Mucosa of descending colon (tissue), 3 donors: ENCODE measurements around the gene POU1F1. TPM values are rescaled to one million over a fixed set of nuclear protein-coding genes. Genes with fewer than 3 reads are reported as not detected.
A peak's percentile ranks its signal among the peaks of the same experiment; 100 is the strongest.
"Not testable (repeated sequence)": the region's sequence is repeated elsewhere in the genome, so short reads cannot be mapped to it uniquely, and the experiment has no call there.

Experiments used
- ATAC-seq: fragments of 200-7000 bp; cut with Tn5 transposase; one replicate; pipeline ENCODE4 v1.9.1; 2020; ENCODE audit warnings: mild to moderate bottlenecking, moderate library complexity
- DNase-seq, 3 donors: peaks; one replicate each; pipeline ENCODE4 v3.0.0-alpha.2; 2020
- H3K36me3 ChIP-seq: fragments of 200-600 bp; one replicate; pipeline ENCODE4 v1.8.0; 2021; ENCODE audit warnings: low read depth, mild to moderate bottlenecking
- H3K4me1 ChIP-seq: fragments of 200-600 bp; one replicate; pipeline ENCODE4 v1.8.0; 2021; ENCODE audit warnings: low read depth, mild to moderate bottlenecking
- H3K4me3 ChIP-seq: fragments of 200-600 bp; one replicate; pipeline ENCODE4 v1.8.0; 2021; ENCODE audit warnings: mild to moderate bottlenecking
- H3K9me3 ChIP-seq: fragments of 200-600 bp; one replicate; pipeline ENCODE4 v1.8.0; 2021; ENCODE audit warnings: mild to moderate bottlenecking
- CTCF ChIP-seq: fragments of 200-600 bp; IDR thresholded peaks from one replicate; pipeline ENCODE4 v1.8.0; 2022; ENCODE audit warnings: antibody characterized with exemption, mild to moderate bottlenecking
- intact Hi-C, 2 donors: fragments of 100-400 bp; cut with DNase I in 1 of 2; cut with micrococcal nuclease in 1 of 2; formaldehyde crosslinking; loops; one replicate each; pipeline versions ENCODE4 v1.11.0 to v1.11.1; 2022; cut with DNase I, micrococcal nuclease
- total RNA-seq, 3 donors: library from RNA; stranded (reverse); fragmentation: NEBNext Ultra II Directional in 2 of 3; extraction: Animal tissue kit (Norgen Biotek cat#: 25700) in 2 of 3; gene quantifications; one replicate each; pipeline versions ENCODE4 v1.2.1 to v1.2.4, GENCODE V29; 2021 to 2023
- donor health status: DM: no; HTN: no; CAD: no; lungs with moderate emphysema.
- donor health status: DM: no; HTN: no; CAD: no.
- donor health status: DM: no; HTN: yes; CAD: no.

POU1F1 gene
- total RNA-seq, 3 donors from 2014 or later = not detected

DNA sequence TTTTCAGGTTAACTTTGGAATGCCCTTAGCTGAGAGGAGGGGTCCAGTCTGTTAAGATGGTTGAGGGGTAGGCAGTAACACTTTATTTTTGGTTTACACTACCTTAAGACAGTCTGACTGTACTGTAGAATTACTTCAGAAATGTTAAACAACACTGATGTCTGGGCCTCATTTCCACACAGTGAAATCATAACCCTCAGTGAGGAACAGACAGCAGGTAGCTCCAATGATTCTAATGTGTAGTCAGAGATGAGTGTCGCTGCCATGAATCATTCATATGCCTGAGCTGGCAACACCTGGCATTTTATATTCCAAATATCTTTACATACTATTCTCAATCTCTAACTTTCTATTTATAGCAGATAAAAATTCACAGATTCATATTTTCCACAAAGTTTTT lies 37.3 kb upstream of the POU1F1 start:
- no peak for TF ChIP-seq CTCF
- Histone ChIP-seq H3K9me3 (no peaks in the 10 kb centered on the region), H3K4me3 (no peak overlapping the region), H3K36me3 (no peaks in the 10 kb centered on the region), H3K4me1 (peaks cover 4% of the 10 kb centered on the region)
- DNase-seq (no peak), ATAC-seq (no peak)
- intact Hi-C loops = no loop called here

DNA sequence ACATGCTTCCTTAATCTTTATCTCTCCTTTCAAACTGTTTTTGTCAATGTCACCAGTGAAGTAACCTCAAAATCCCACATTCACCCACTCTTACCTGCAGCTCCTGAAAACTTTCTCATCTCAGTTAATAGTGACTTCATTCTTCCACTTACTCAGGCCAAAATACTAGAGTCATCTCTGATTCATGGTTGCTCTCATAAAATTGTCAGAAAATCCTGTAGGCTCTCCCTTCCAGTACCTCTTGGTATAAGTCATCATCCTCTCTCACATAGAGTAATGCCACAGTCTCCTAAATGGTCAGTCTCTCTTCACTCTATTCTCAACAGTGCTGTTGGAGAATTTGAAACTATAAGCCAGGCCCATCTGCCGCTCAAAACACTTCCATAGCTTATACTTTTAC lies 34.9 kb upstream of the POU1F1 start:
- no peak for DNase-seq
- ATAC-seq = no peak
- TF ChIP-seq CTCF = no peak
- Histone ChIP-seq H3K4me3 (no peak overlapping the region), H3K4me1 (no peaks in the 10 kb centered on the region), H3K9me3 (no peaks in the 10 kb centered on the region), H3K36me3 (no peaks in the 10 kb centered on the region)
- intact Hi-C loops = no loop called here

DNA sequence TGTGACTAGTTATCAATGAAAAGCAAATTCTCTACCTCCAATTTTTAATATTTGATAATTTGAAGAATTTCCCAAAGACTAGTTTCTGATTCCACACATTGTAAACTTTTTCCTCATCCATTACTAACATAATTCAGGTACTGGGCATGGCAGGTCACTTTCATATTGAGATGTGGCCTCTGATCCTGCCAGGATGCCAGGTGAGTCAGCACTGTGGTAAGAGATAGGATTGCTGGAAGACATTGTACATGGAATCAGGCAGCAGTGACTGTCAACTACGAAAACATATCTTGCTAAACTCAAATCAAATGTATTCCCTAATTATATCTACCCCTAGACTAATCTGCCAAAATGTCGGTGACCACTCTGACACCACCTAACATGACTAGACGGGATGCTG lies 33.2 kb upstream of the POU1F1 start:
- ATAC-seq (peak; percentile 86), DNase-seq (no peak)
- H3K9me3 ChIP-seq = no peaks in the 10 kb centered on the region
- TF ChIP-seq CTCF = no peak
- no peaks in the 10 kb centered on the region for H3K4me1 ChIP-seq
- H3K36me3 ChIP-seq = no peaks in the 10 kb centered on the region
- intact Hi-C loops = no loop called here
- no peak overlapping the region for H3K4me3 ChIP-seq

GRCh38 chr3:87307805-87308204 lies 31.4 kb upstream of the POU1F1 start:
- no peak for TF ChIP-seq CTCF
- Histone ChIP-seq H3K36me3 (no peaks in the 10 kb centered on the region), H3K4me1 (no peaks in the 10 kb centered on the region), H3K4me3 (no peak overlapping the region), H3K9me3 (no peaks in the 10 kb centered on the region)
- DNase-seq (no peak), ATAC-seq (no peak)
- intact Hi-C loops = no loop called here

DNA sequence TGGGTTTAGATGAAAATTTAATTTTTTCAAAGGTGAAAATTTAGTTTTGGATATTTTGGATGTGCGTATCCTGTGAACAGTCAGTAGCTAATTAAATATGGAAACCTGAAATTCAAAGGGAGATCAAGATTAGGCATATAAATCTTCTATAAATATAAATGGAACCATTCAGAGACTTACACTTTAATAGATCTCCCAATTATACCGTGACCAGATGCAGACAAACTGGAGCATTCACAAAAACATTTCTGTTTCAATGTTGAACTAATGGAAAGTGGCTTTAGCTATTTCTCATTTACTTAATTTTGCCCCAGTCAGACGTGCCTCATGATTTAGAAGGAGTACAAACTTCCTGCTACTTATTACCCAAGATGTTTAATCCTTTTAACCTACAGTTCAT lies 29.1 kb upstream of the POU1F1 start:
- no peak overlapping the region for H3K4me3 ChIP-seq
- H3K36me3 ChIP-seq = no peaks in the 10 kb centered on the region
- H3K9me3 ChIP-seq = no peaks in the 10 kb centered on the region
- TF ChIP-seq CTCF = no peak
- DNase-seq (no peak), ATAC-seq (no peak)
- no peaks in the 10 kb centered on the region for H3K4me1 ChIP-seq
- intact Hi-C loops = no loop called here

- ATAC-seq, DNase-seq, H3K4me1 ChIP-seq, intact Hi-C loops, H3K9me3 ChIP-seq, H3K4me3 ChIP-seq, H3K36me3 ChIP-seq: not testable (repeated sequence)
Measured at GRCh38 chr3:87305031-87305430, 28.6 kb upstream of the POU1F1 start.
